CD4-positive, alpha-beta T cell treated with Interleukin-2 at 100 ng/mL for 4 hours (primary cell): Measurements from ENCODE around the gene ACAP2.
A peak's percentile ranks its signal among the peaks of the same experiment; 100 is the strongest.

Experiments
- DNase-seq: peaks from one replicate; pipeline ENCODE4 v3.0.0-alpha.2; 2020; ENCODE audit warnings: low spot score

Gene ACAP2

DNA sequence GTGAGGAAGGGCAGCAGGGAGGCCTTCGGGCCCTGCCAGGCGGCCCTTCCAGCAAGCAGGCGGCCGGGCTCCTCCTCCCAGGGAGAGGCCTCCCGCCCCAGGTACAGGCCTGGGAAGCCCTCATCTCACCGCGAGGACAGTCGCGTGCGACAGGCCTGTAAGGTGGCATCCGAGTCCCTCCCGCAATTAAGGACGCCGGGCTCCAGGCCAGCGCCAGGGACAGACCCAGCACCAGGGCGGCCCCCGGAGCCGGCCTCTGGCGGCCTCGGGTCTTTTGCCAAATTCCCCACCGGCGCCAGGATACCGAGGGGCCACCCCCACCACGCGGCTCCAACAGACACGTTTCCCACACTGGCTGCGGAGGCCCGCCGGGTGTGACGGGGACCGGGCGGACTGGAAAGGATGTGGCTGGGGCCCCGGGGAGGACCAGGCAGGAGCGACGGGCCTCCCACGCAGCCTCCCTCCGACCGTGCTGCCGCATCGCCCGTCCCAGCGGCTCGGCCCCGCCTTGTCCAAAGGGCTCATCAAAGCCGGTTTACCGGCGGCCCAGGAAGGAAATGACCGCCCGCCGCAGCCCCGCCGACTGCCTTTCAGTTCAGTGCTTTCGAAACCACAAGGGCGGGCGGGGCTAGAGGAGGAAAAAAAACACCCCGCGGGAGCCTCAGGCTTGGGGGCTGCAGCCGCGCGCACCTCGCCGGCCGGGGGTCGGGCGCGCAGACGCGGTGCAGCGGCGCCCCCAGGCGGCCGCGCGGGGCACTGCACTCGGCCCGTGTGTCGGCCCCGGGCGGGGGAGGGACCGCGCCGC is 183.1 kb downstream of the ACAP2 start:
- DNase-seq = peak; percentile 89

DNA sequence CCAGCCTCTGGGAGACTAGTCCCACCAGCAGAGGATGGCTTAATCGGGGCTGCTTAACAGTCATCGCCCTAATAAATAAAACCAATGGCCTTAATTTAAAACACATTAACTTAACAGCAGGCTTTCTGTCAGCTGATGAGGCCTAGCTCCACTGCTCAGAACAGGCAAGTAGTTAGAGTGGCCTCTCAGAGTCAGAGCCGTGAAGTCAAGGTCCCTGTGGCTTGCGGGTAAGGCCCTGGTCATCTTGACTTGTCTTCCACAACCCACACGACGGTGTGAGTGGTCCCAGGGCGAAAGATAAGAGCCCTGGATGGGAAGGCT is 183.7 kb downstream of the ACAP2 start:
- no peak for DNase-seq

DNA sequence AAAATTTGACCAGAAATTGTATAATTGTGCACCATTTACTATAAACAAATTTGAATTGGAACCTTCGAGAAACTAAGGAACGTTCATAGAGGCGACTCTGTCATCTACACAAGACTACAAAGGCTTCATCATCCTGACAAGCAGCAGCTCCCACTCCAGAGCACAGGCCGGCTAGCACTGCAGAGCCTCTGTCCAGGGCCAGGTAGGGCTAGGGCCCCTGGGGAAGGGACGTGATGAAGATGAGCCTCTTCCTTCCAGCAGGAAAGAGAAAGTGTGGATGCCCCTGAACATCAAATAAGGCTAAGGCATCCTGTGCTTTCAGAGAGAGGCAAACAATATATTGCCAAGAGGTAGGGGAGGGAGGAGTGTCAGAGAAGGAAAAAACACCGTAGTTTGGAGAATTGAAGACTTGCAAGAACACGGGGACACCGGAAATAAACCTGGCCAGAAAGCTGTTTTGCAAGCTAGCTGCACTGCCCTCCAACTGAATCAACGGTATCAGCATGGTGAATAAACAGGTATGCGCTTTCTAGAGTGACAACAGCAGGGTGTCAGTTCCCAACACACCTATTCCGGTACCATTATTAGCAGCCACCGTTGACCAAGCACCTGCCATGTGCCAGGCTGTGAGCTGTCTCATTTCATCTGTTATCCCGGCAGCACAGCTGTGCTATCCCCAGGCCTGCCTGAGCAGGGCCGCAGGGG is 184.2 kb downstream of the ACAP2 start:
- DNase-seq = peak; percentile 7

DNA sequence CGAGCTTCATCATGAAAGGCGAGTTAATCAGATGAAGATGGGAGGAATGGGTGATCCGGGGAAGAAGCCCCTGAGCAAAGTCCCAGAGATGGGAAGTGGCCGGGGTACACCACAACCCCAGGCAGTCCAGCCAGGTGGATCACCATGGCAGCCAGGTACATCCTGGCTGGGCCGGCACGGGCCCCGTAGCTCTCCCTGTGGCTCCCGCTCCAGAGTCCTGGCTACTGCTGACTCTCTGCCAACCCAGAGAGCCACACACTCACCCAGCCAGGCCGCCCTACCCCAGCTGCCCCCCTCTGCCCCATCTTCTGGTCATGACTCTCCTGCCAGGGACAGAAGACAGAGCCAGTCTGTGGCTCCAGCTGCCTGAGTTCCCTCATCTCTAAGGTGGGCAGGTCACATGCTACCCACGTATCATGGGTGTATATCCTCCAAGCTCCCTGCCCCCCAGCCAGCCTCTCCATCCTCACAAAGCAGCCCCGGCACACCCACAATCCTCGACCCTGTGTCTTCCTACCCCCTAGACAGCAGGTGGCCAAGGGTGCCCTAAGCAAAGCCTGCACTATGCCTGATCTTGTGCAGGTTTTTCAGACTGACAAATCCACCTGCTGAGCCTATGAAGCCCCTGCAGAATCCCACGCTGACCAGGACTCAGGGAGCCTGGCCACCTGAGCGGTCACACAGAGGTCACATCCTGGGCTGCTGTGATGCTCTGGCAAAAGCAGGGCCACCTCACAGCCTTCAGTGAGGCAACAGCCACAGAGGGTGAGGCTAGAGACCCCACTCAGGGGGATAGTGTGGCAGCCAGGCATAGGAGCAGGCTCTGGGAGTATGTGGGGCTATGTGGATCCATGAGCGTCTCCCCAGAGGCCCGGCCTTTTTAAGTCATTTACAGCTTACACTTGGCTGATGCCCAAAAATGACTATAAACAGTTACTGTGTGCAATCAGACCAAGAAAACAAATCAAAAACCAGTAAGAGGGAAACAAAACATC is 185.1 kb downstream of the ACAP2 start:
- DNase-seq = no peak

DNA sequence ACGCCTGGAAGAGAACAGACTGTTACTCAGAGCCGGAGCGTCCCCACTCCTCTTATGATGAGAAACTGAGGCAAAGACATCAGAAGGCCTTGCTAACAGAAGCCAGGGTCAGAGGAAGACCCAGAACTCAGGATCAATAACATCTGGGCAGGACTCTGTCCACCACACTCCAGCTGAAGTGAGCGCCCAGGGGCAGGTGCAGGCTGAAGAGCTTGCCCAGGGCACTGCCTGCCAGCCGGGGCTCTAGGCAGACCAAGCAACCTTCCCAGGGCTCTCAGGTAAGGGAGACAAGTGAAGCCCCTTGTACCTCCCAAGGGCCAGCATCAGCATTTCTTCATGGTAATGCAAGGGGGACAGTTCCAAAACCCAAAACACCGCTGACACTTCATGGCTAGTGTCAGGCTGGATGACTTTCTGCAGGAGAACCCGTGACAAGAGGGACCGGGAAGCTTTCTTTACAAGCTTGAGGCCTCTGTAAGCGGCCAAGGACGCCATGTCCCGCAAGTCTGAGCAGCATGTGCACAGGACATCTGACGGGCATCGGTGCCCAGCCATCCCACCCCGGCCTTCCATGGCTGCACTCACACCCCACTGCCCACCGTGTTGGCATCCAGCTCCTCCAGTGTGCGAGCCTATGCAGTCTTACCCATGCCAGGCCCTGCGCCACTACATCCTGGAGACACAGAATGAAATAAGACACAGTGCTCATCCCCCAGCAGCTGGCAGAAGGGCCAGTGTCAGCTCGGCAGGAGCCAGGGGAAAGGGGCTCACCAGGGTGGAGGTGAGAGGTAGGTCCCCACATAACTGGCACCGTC is 186.0 kb downstream of the ACAP2 start:
- DNase-seq = no peak

DNA sequence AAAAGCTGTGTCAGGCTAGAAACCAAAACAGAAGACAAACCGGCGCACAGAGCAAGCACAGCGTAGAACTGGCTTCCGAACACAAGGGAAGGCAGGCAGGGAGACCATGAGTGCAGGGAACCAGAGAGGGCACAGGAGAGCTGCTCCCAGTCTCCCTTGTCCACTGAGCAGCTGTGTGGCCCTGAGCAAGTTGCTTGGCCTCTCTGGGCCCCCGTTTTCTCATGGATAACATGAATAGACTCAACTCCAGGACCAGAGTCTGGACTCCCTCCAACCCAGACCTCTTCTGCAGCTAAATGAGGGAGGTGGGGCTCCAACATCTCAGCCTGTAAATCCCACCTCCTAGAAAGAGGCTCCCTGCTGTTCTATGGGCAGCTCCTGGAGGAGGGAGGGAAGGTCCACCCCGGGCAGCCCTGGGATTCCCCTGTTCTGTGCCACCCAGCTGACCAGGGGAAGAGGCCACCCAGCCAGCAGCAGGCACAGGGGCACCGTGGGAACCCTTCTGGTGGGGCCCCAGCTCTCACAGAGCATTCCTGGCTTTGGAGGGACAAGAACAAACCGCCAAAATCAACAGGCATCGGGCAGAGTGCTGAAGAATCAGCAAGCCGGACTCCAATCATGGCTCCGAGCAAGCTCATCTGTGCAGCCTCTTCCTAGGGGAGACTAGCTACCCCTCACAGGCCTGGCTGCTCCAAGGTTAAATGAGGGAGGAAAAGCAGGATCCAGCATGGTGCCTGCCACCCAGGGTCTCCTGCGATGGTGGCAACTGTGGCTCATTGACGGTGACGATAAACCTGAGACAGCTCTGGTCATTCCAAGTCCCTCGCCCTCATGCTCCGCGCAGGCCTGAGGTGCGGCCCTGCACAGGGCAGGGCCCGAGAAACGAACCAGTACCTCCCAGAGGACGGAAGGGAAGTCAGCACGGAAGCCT is 187.0 kb downstream of the ACAP2 start:
- DNase-seq = no peak

DNA sequence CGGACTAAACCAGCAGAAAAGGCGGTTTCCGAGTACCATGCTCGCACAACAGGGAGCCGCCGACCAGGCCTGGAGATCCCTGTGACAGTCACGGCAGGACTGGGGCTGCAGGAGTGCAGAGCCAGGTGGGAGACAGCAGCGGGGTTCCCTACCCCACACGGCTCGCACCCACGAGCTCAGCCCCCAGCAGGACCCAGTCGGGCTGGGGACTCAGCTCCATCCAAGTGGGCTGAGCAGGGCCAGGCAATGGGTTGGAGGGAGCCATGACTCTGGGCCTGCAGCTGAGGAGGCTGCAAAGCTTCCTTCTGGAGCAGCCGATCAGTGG is 187.7 kb downstream of the ACAP2 start:
- DNase-seq = no peak

DNA sequence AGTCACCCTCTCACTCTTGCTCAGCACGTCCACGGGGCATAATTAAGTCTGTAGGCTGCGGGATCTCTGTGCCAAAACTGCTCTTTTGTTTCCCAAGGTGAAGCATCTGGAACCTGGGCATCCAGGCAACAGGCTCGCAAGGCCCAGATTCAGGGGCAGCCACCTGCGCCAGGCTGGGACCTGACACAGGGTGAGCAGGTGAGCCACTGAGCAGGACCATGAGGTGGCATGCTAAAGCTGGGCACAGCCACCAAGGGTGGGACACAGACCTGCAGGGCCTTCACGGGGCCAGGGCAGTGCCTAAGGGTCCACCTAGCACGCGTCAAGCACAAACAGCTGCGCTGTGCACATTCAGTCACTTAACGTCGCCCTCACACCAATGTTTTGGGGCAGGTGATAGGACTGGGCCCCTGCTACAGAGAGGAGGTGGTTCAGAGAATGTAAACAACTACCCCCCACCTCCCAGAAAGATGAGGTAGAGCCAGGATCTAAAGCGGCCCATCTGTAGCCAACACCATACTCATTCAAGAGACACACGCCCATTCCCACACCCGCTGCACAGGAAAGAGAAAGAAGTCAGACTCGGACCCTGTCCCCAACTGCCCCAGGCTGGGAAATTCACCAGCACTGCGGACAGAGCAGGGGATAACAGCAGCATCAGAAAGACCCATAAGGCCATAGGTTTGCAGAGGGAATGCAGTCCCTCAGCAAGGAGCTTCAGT is 188.2 kb downstream of the ACAP2 start:
- DNase-seq = no peak

DNA sequence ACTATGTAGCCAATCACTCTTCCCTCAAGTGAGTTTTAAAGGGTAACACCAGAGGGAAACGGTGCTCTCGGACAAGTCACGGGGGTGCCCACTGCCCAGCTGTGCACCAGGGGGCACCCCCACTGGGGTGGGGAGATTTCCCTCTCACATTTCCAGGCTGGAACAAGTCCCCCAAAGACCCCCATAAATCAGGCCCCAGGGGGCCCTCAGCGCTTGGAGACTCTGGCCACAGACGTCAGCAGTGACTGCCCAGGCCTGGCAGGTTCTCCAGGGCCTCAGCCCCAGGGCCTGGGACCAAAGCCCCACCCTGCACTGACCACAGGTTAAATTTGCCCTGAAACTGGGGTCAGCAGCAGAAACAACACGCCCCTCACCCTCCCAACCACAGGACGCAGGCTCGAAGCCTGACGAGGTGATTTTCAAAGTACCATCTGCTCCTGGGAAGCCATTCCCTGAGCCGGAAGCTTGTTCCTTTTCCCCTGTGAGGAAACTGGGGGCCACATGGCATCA is 188.8 kb downstream of the ACAP2 start:
- no peak for DNase-seq

DNA sequence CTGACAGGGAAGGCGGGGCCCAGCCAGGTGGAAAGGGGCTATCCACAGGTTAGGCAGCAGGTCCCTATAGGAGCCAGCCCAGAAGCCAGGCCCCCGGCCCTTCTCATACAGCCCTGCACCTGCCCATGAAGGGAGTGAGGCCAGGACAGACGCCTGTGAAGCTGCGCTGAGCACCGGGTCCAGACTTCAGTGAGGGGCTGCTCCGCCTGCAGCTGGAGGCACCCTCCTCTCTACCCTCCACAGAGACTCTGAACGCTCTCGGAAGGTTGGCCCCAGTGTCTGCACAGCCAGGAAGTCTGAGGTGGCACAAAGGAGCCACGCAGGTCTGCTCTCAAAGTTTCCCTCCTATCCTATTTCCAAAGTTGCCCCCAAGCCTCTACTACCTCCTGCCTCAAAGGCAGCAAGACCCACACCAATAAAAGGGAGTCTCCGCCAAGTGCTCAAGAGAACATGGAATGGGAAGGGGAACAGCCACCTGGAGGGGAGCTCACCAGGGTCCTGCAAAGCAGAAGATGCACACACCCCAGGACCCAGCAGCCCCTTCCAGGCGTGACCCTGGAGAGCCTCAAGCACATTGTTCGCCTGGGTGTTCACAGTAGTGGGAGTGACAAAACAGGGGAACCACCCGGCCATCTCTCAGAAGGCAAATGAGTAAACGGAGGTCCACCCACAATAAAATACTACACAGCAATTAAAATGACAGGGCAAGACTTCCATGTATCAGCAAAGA is 191.3 kb downstream of the ACAP2 start:
- no peak for DNase-seq

DNA sequence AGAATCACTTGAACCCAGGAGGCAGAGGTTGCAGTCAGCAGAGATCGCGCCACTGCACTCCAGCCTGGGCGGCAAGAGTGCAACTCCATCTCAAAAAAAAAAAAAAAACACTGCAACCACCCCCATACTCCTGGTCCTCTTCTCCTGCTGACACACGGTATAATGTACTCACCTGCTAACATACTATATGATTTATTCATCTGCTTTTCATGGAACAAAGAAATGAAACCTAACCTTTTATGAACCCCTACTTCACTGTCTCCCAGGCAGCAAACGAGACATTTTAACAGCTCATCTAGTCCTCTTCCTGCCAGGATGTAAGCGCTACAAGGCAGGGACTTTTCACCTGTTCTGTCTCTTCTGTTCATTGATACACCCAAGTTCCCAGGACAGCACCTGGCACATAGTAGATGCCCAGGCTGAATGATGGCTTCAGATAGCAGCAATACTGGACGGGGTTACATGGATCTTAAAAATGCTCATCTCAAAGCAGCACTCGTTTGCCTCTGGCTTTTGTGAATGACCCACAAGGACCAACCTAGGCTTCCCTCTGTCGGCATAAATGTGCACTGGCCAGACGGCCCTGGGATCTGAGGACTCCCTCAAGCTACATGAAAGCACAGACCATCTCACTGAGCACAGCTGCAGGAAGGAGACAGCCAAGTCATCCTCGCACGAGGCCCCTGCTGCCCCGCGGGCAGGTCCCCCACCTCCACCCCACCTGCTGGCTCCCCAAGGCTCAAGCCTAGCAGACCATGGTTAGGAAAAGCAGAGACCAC is 192.2 kb downstream of the ACAP2 start:
- no peak for DNase-seq

DNA sequence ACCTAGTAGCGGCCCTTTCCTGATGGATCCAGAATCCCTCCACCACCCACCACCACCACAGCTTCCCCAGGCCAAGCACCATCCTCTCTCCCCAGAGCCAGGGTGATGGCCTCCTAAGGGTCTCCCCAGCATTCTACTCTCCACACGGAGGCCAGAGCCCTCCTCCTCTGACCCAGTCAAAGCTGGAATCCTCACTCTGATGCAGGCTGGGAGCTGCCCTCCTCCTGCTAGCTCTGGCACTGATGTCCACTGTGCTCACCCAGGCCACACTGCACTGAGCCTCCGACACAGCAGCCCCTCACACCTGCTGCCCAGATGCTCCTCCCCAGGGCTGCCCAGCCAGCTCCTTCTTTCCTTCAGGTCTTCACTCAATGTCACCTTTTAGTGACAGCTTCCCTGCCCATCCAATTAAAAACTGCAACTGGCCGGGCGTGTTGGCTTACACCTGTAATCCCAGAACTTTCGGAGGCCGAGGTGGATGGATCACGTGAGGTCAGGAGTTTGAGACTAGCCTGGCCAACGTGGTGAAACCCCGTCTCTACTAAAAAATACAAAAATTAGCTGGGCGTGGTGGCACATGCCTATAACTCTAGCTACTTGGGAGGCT is 192.9 kb downstream of the ACAP2 start:
- DNase-seq = no peak

DNA sequence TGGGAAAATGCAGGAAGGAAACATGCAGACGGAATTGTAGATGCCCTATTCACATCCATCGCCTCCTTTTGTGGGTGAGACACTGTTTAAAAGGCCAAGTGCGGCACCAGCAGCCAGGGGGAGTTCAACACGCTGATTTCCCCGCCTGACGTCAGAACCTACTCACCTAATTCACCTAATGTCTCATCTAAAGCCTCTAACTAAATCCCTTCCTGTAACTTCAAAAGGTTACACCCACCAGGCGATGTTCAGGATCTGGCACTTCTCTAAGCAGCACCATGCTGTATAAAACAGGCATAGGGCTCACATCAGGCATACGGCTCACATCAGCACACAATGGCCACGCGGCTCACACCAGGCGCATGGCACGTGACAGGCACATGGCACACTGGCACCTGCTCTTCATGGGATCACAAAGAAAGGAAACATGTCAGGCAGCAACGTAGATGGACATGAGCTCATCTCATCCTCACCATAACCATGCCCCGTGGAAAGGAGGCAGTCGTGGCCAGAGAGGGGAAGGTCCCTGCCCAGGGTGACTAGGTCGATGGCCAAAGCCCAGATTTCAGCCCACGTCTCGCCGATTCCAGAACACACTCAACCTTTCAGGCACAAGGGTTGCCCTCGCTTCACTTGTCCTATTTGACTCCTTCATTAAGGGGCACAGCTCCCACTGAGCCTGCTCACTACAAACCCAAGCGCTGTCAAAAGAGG is 193.6 kb downstream of the ACAP2 start:
- DNase-seq = no peak

DNA sequence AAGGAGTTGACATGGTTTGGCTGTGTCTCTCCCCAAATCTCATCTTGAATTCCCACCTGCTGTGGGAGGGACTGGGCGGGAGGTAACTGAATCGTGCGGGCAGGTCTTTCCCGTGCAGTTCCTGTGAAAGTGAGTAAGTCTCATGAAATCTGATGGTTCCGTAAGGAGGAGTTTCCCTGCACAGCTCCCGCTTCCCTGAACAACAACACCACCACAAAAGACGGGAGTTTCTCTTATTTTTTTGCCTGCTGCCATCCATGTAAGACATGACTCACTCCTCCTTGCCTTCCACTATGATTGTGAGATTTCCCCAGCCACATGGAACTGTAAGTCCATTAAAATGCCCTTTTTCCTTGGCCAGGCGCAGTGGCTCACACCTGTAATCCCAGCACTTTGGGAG is 194.5 kb downstream of the ACAP2 start:
- no peak for DNase-seq

DNA sequence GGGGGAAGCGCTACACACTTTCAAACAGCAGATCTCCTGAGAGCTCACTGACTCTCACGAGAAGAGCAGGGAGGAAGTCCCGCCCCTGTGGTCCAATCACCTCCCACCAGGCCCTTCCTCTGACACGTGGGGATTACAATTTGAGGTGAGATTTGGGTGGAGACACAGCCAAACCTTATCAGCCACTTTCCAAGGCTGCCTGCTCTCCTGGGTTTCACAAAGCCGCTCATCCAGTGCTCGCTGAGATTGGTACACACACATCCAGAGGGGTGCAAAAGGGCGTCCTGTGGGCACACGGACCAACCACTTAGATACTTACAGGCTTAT is 195.0 kb downstream of the ACAP2 start:
- DNase-seq = no peak

DNA sequence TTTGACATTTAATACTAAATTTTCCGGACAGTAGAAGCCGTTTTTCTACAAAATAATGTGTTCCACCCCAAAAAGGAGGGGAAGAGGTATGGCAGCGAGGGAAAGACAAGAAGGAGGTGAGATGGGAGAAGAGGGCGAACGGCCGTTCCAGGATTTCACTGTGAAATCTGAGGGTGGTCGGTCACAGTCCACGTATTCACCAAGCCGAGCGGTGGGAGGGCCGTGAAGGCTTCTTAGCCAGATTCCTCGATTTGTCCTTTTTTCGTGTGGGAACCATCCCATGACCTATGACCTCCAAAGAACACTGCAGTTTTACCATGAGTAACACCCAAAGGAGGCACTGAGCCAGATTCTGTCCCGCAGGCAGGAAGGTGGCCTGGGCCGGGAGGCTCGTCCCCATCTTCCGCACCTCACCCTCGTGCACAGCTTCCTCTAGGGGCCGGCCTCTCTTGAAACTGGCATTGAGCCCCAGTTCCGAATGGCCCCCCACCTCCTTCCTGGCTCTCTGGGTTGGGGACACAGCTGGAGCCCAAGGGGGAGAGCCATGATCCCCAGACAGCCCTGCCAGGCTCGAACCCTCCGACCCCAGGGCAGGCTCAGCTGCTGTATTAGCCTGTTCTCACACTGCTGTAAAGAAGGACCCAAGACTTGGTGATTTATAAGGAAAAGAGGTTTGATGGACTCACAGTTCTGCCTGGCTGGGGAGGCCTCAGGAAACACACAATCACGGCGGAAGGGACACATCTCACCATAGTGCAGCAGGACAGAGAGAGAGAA is 195.5 kb downstream of the ACAP2 start:
- no peak for DNase-seq

DNA sequence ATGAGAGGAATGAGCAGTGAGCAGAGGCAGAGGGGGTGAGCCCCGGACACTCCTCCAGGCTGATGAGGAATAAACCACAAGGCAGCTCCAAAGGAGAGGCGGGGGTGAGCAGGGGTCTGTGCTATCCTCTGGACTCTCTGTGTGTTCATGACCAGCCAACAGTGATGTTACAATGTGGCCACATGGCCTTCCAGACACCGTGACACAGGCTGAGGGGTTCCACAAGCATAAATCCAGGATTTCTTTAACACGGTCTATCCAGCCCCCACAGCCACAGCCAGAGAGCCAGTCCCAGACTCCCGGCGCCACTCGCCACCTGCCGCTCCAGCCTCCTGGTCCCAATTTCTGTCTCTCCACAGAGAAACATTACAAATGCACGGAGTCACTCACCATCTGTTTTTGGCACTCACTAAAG is 196.2 kb downstream of the ACAP2 start:
- DNase-seq = no peak
